GM06990 (cell line): ENCODE data around the gene GDF10.

Experiments used
- DNase-seq: peaks from one replicate; pipeline ENCODE4 v3.0.0-alpha.2; 2011; ENCODE audit not compliant: insufficient read length; ENCODE audit errors: extremely low read depth
- H3K27me3 ChIP-seq: replicated peaks from 2 replicates; pipeline ENCODE4 v1.6.0; 2011; ENCODE audit warnings: low read length; ENCODE audit not compliant: control insufficient read depth, insufficient read depth
- H3K36me3 ChIP-seq: 2 replicates; pipeline ENCODE4 v1.5.1; 2011; ENCODE audit warnings: low read length; ENCODE audit not compliant: control insufficient read depth, insufficient read depth
- H3K4me3 ChIP-seq: replicated peaks from 2 replicates; pipeline ENCODE4 v1.5.1; 2011; ENCODE audit warnings: low read depth, mild to moderate bottlenecking, control low read depth, low read length
- TF ChIP-seq, protein P1 (sequence below): IDR thresholded peaks from 2 replicates; pipeline ENCODE4 v1.5.1; 2011; ENCODE audit warnings: low read length, control low read depth, mild to moderate bottlenecking, inconsistent platforms; ENCODE audit not compliant: insufficient read depth, poor library complexity, severe bottlenecking

GDF10 gene

DNA sequence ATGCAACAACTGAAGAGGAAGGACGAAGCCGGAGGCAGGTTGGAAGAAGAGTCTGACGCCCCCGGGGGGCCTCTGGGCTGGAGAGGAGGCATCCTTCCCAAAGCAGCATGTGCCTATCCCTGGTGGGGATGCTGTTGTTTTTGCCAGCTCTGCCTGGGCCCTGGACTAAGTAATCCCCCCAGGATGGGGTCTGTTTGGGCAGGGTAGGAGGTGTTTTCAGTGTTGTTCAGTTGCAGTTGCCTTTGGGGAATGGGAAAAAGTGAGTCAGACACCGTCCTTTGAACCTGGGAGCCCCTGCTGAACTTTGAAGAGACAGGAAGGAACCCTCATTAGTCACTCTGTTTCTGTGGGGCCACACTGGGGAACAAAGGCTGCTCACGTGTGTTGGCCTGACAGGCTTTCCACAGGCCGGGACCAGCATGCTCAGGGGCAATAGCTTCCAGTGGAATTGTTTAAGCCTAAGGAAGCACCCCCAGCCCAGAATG, 35.2 kb upstream of the GDF10 start:
- Histone ChIP-seq H3K36me3 (no peaks in the 10 kb centered on the region), H3K4me3 (no peak overlapping the region), H3K27me3 (no peaks in the 10 kb centered on the region; the same call in 1 of the 2 replicates)
- TF ChIP-seq, protein P1, sequence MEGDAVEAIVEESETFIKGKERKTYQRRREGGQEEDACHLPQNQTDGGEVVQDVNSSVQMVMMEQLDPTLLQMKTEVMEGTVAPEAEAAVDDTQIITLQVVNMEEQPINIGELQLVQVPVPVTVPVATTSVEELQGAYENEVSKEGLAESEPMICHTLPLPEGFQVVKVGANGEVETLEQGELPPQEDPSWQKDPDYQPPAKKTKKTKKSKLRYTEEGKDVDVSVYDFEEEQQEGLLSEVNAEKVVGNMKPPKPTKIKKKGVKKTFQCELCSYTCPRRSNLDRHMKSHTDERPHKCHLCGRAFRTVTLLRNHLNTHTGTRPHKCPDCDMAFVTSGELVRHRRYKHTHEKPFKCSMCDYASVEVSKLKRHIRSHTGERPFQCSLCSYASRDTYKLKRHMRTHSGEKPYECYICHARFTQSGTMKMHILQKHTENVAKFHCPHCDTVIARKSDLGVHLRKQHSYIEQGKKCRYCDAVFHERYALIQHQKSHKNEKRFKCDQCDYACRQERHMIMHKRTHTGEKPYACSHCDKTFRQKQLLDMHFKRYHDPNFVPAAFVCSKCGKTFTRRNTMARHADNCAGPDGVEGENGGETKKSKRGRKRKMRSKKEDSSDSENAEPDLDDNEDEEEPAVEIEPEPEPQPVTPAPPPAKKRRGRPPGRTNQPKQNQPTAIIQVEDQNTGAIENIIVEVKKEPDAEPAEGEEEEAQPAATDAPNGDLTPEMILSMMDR, result no peak
- DNase-seq, result no peak

DNA sequence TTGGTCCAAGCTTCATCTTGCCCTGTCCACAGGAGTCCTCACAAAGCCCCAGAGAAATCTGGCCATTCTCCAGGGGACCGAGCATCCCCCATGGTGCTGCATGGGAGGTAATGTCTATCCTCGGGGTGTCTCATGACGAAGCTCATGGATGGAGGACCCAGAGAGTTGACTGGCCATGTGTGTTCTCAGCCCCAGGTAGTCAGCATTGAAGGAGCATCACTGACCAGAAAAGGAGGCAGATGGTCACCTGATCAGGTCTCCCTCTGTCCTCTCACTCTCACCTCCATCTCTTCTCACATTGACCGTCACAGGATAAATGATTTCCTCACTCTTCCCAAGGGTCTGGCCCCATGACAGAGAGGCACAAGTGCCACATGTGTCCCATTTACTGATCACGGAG, 33.4 kb upstream of the GDF10 start:
- H3K27me3 ChIP-seq, result no peaks in the 10 kb centered on the region; the same call in 1 of the 2 replicates
- TF ChIP-seq, protein P1, result no peak
- no peaks in the 10 kb centered on the region for H3K36me3 ChIP-seq
- no peak overlapping the region for H3K4me3 ChIP-seq
- no peak for DNase-seq

DNA sequence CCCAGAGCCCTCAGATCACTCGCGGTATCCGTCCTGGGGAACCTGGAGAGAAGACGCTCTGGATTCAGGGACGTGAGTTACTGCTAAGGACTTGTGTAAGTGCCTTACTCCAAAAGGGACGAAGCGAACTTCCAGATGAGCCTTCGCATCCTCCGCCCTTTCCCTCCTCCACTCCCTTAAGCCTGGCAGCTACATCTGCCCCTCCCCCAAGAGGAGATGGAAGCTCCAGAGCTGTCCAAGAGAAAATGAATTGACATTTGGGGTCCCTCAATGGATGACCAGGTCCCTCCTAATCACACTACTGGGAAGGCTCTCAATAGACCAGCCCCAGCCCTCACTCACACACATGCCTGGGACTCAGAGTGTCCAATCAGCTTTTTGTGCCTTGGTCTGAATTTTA, 31.3 kb upstream of the GDF10 start:
- Histone ChIP-seq H3K36me3 (no peaks in the 10 kb centered on the region), H3K27me3 (no peaks in the 10 kb centered on the region), H3K4me3 (no peak overlapping the region)
- DNase-seq, result no peak
- TF ChIP-seq, protein P1, result no peak

DNA sequence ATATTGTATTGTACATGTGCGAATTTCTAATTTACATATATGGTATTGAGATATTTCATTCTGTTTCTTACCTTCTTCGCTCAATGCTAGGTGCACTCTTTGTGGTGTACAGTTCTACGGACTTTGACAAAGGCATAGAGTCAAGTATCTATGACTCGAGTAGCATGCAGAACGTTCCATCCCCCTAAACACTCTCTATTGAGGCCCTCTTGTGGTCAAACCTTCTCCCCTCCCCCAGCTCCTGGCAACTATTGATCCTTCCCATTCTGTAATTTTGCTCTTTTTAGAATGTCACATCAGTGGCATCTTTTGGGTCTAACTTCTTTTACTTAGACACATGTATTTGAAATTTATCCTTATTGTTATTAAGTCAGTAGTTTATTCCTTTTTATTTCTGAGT, 30.7 kb upstream of the GDF10 start:
- TF ChIP-seq, protein P1, result no peak
- H3K27me3 ChIP-seq, result no peaks in the 10 kb centered on the region
- H3K4me3 ChIP-seq, result no peak overlapping the region
- H3K36me3 ChIP-seq, result no peaks in the 10 kb centered on the region
- DNase-seq, result no peak

DNA sequence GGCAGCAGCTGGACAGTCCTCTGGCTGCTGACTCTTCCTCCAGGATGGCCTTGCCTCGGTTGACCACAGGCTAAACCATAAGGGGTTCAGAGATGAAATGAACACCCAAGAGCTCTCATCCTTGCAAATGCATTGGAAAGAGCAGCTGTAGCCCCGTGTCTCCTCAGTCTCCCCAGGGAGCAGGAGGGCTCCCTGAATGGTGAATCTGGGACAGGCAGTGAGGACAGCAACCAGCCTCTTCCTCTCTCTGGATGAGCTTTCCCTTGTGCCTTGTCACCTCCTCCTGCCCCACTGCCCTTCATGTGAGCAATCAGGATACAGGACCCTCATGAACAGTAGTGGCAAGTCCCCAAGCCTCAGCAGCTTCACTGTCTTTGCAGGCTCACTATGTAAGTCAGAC, 23.9 kb upstream of the GDF10 start:
- no peaks in the 10 kb centered on the region for H3K36me3 ChIP-seq
- DNase-seq, result no peak
- H3K4me3 ChIP-seq, result no peak overlapping the region
- TF ChIP-seq, protein P1, result no peak
- H3K27me3 ChIP-seq, result no peaks in the 10 kb centered on the region; the same call in 1 of the 2 replicates
